HCT116 (cell line): ENCODE data around the gene MATR3. TPM values are rescaled to one million over a fixed set of nuclear protein-coding genes. Genes with fewer than 3 reads are reported as not detected.

ENCODE experiments used
- ATAC-seq: fragments of 200-7000 bp; cut with Tn5 transposase; 2 replicates; pipeline ENCODE4 v1.9.1; 2020; ENCODE audit warnings: mild to moderate bottlenecking, moderate library complexity
- BruUV-seq: library from RNA; stranded (reverse); fragments of 400-500 nt; replicated peaks from 2 replicates; lab custom pipeline; 2021; lab: Mats Ljungman, UMichigan
- CTCF ChIA-PET: fragments of 300-600 bp; sonication (Branson Sonifier 250); formaldehyde crosslinking; loops from one replicate; lab custom pipeline; 2021; ENCODE audit warnings: antibody characterized with exemption; lab: Charles Lee
- POLR2A ChIA-PET: fragments of 300-600, 350-600 bp; sonication (Branson Sonifier 250); formaldehyde crosslinking; loops from one replicate; lab custom pipeline; 2021; ENCODE audit warnings: antibody characterized with exemption; lab: Charles Lee
- RAD21 ChIA-PET, 2 experiments: fragments of 300-600 bp; sonication (Branson Sonifier 250); formaldehyde crosslinking; loops; one replicate each; lab custom pipeline; 2023; ENCODE audit warnings: low total read pairs in 2 of 2; ENCODE audit not compliant: uncharacterized antibody in 2 of 2, unreplicated experiment in 2 of 2, low non-redundant PET in 1 of 2; lab: Charles Lee
- DNase-seq: peaks from one replicate; pipeline ENCODE4 v3.0.0-alpha.2; 2010; ENCODE audit warnings: low read depth, low spot score
- H2AFZ ChIP-seq: fragments of 200-600 bp; shearing (Covaris generic), sonication (generic); 2 replicates; pipeline ENCODE4 v1.6.1; 2017; ENCODE audit warnings: low read depth, mixed run types, mixed read lengths, antibody characterized with exemption, low read length; ENCODE audit not compliant: poor library complexity, severe bottlenecking
- H3K27ac ChIP-seq: 2 replicates; pipeline ENCODE4 v1.5.1; 2012; ENCODE audit warnings: low read depth, low read length
- H3K27me3 ChIP-seq: fragments of 200-600 bp; sonication (generic); 2 replicates; pipeline ENCODE4 v1.6.1; 2016; ENCODE audit warnings: mixed run types, low read length, mixed read lengths; ENCODE audit not compliant: insufficient read depth
- H3K36me3 ChIP-seq, 2 experiments: fragments of 200-500 bp in 1 of 2; fragments of 200-600 bp in 1 of 2; sonication (Bioruptor generic) in 1 of 2; sonication (generic) in 1 of 2; 2 replicates each; pipeline versions ENCODE4 v1.5.1 to v1.6.1; 2014 to 2016; ENCODE audit warnings: low read length in 2 of 2, inconsistent platforms in 1 of 2, mixed read lengths in 1 of 2, mixed run types in 1 of 2; ENCODE audit not compliant: insufficient read depth in 2 of 2, control insufficient read depth in 1 of 2
- H3K4me1 ChIP-seq, 2 experiments: fragments of 200-600 bp in 1 of 2; sonication (generic) in 1 of 2; 2 replicates each; pipeline versions ENCODE4 v1.5.1 to v1.6.1; 2012 to 2017; ENCODE audit warnings: low read length in 2 of 2, inconsistent platforms in 1 of 2, mild to moderate bottlenecking in 1 of 2, mixed read lengths in 1 of 2, mixed run types in 1 of 2, moderate library complexity in 1 of 2; ENCODE audit not compliant: insufficient read depth in 2 of 2, control insufficient read depth in 1 of 2
- H3K4me2 ChIP-seq: fragments of 200-600 bp; sonication (generic); 2 replicates; pipeline ENCODE4 v1.6.1; 2017; ENCODE audit warnings: mixed run types, low read length, mixed read lengths
- H3K4me3 ChIP-seq, 2 experiments: fragments of 200-600 bp in 1 of 2; sonication (generic) in 1 of 2; replicated peaks in 1 of 2; 2 replicates each; pipeline ENCODE4 v1.5.1; 2011 to 2016; ENCODE audit warnings: low read length in 2 of 2, control low read depth in 1 of 2, low read depth in 1 of 2, mild to moderate bottlenecking in 1 of 2, mixed read lengths in 1 of 2, mixed run types in 1 of 2
- H3K79me2 ChIP-seq: fragments of 200-600 bp; sonication (generic); 2 replicates; pipeline ENCODE4 v1.6.1; 2017; ENCODE audit warnings: mild to moderate bottlenecking, mixed run types, low read length, moderate library complexity, mixed read lengths; ENCODE audit not compliant: insufficient read depth
- H3K9ac ChIP-seq: fragments of 200-600 bp; sonication (generic); 2 replicates; pipeline ENCODE4 v1.6.1; 2016; ENCODE audit warnings: low read length, mixed read lengths
- H3K9me2 ChIP-seq: fragments of 200-600 bp; sonication (generic), shearing (Covaris generic); 2 replicates; pipeline ENCODE4 v1.6.1; 2017; ENCODE audit warnings: mixed run types, mild to moderate bottlenecking, moderate library complexity; ENCODE audit not compliant: insufficient read depth
- H3K9me3 ChIP-seq, 2 experiments: fragments of 200-500 bp in 1 of 2; fragments of 200-600 bp in 1 of 2; sonication (Bioruptor generic) in 1 of 2; sonication (generic) in 1 of 2; 2 replicates each; pipeline ENCODE4 v1.6.1; 2014 to 2017; ENCODE audit warnings: low read length in 2 of 2, mixed read lengths in 2 of 2, inconsistent platforms in 1 of 2, low read depth in 1 of 2, mild to moderate bottlenecking in 1 of 2, mixed run types in 1 of 2, moderate library complexity in 1 of 2; ENCODE audit not compliant: control insufficient read depth in 1 of 2, insufficient read depth in 1 of 2
- H4K20me1 ChIP-seq: fragments of 200-600 bp; sonication (generic), shearing (Covaris generic); 2 replicates; pipeline ENCODE4 v1.6.1; 2017; ENCODE audit warnings: mixed run types, mild to moderate bottlenecking, moderate library complexity; ENCODE audit not compliant: insufficient read depth
- EZH2 ChIP-seq: fragments of 200-600 bp; sonication (generic); IDR thresholded peaks from 2 replicates; pipeline ENCODE4 v1.6.1; 2017; ENCODE audit warnings: antibody characterized with exemption, mixed run types
- RAD21 ChIP-seq: IDR thresholded peaks from 2 replicates; pipeline ENCODE4 v1.6.1; 2012; ENCODE audit warnings: low read depth, mild to moderate bottlenecking
- REST ChIP-seq: IDR thresholded peaks from 2 replicates; pipeline ENCODE4 v1.6.1; 2012; ENCODE audit warnings: low read depth
- TCF7L2 ChIP-seq: IDR thresholded peaks from 2 replicates; pipeline ENCODE4 v1.7.0; 2011; ENCODE audit warnings: borderline replicate concordance, inconsistent platforms; ENCODE audit not compliant: insufficient read depth, insufficient read length; ENCODE audit errors: extremely low read depth
- ZNF274 ChIP-seq: fragments of 200-500 bp; sonication (Bioruptor generic); IDR thresholded peaks from 2 replicates; pipeline ENCODE4 v1.6.1; 2014; ENCODE audit warnings: mild to moderate bottlenecking, low read depth, low read length, inconsistent platforms
- intact Hi-C: fragments of 100-400 bp; cut with micrococcal nuclease; formaldehyde crosslinking; loops from 2 replicates; pipeline ENCODE4 v1.10.0; 2022
- total RNA-seq: library from RNA; stranded (reverse); gene quantifications from one replicate; pipeline ENCODE4 v1.2.1, GENCODE V29; 2021; ENCODE audit not compliant: unreplicated experiment
- TF ChIP-seq, protein P1 (sequence below): IDR thresholded peaks from 2 replicates; pipeline ENCODE4 v1.6.1; 2012
- TF ChIP-seq, protein P2 (sequence below): IDR thresholded peaks from 2 replicates; pipeline ENCODE4 v1.6.1; 2012

MATR3 gene
- total RNA-seq, 1 experiment from 2014 or later = 123 TPM

GRCh38 chr5:139293507-139294373 is at the start of gene MATR3 (continued):
- TF ChIP-seq TCF7L2 (peak; percentile 82), REST (no peak), EZH2 (no peak)
- TF ChIP-seq, protein P1, sequence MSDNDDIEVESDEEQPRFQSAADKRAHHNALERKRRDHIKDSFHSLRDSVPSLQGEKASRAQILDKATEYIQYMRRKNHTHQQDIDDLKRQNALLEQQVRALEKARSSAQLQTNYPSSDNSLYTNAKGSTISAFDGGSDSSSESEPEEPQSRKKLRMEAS = no peak
- TF ChIP-seq, protein P2, sequence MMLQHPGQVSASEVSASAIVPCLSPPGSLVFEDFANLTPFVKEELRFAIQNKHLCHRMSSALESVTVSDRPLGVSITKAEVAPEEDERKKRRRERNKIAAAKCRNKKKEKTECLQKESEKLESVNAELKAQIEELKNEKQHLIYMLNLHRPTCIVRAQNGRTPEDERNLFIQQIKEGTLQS = no peak

GRCh38 chr5:139245637-139246339 is 47.8 kb upstream of the MATR3 start:
- peak; percentile 25; the same call in 1 of the 2 replicates for TF ChIP-seq RAD21
- no peak for TF ChIP-seq ZNF274
- ChIA-PET RAD21 (no interaction called here), POLR2A (no interaction called here), CTCF (interaction anchor here (1.0 to 1.6 kb wide), 2 partner anchors 9 to 108 kb away, joined by 3 to 4 read pairs; no protein-coding TSS in a partner anchor)
- H3K4me3 ChIP-seq = peak overlapping the region in 1 of 2 experiments; percentile 27; a peak in 2 of 4 replicates
- DNase-seq (no peak), ATAC-seq (peak; percentile 43)
- peak overlapping the region; percentile 66 for H3K4me2 ChIP-seq
- no peaks in the 10 kb centered on the region for H3K9me2 ChIP-seq
- no peaks in the 10 kb centered on the region for H4K20me1 ChIP-seq
- H3K27me3 ChIP-seq = no peaks in the 10 kb centered on the region
- H2AFZ ChIP-seq = peak overlapping the region; percentile 8
- intact Hi-C loops = no loop called here
- no peak overlapping the region for H3K27ac ChIP-seq
- H3K9me3 ChIP-seq = no peaks in the 10 kb centered on the region
- TSS peak; percentile 42 for BruUV-seq
- no peaks in the 10 kb centered on the region for H3K79me2 ChIP-seq
- H3K4me1 ChIP-seq = peaks cover 13 to 14% of the 10 kb centered on the region in 2 experiments
- H3K9ac ChIP-seq = no peak overlapping the region
- H3K36me3 ChIP-seq = no peaks in the 10 kb centered on the region
